ENCODE measurements around the gene GPRIN2.
A peak's percentile ranks its signal among the peaks of the same experiment; 100 is the strongest.
"Not testable (repeated sequence)": the region's sequence is repeated elsewhere in the genome, so short reads cannot be mapped to it uniquely, and the experiment has no call there.

The GPRIN2 gene

GRCh38 chr10:46532256-46532655, 24.2 kb downstream of the GPRIN2 start:
- DNase-seq = not testable (repeated sequence)

GRCh38 chr10:46530249-46531186, 25.9 kb downstream of the GPRIN2 start:
- no peak for DNase-seq

DNA sequence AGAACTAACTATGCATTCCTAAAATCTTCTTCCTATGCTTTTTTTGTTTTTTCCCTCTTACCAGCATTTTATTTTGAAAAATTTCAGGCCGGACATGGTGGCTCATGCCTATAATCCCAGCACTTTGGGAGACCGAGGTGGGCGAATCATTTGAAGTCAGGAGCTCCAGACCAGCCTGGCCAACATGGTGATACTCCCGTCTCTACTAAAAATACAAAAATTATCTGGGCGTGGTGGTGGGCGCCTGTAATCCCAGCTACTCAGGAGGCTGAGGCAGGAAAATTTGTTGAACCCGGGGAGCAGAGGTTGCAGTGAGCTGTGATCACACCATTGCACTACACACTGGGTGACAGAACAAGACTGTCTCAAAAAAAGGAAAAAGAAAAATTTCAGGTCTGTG, 26.7 kb downstream of the GPRIN2 start:
- DNase-seq = not testable (repeated sequence)

DNA sequence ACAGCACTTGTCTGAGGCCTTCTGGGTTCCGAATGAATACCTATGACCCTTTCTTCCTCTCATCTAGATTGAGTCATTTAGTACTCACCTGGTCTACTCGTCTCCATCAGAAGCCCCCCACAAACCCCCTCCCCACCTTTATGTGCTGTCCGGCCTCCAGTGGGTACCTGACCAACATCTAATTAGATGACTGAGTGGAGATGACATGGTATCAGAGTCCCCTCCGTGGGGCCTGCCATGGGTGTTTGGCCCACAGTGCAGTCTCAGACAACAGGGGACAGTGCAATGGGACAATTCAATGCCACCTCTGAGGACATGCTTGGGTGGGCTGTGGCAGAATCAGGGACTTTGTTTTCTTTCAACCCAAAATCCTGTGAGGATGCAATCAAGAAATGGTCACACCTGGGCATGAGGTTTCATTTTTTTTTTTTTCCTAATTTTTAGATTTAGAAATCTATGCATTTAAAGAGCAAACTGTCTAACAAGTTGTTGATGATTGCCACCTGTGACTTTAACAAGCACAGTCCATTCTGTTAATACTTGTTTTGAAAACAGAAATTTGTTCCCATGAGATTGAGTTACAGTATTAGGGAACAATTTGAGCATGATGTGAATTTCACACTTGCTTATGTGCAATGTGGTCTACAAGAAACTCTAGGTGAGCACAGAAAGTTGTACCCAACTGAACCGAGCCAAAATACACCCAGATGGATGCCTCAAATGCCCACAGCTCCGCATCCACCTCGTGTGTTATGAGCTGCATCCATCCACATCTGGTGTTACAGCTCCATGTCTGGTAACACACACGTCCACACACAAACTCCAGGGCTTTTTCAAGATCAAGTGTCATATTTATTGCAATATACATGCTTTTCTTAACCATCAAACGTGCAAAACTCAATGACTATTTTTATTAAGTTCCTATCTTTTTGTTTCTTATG, 27.5 kb downstream of the GPRIN2 start:
- DNase-seq = no peak

DNA sequence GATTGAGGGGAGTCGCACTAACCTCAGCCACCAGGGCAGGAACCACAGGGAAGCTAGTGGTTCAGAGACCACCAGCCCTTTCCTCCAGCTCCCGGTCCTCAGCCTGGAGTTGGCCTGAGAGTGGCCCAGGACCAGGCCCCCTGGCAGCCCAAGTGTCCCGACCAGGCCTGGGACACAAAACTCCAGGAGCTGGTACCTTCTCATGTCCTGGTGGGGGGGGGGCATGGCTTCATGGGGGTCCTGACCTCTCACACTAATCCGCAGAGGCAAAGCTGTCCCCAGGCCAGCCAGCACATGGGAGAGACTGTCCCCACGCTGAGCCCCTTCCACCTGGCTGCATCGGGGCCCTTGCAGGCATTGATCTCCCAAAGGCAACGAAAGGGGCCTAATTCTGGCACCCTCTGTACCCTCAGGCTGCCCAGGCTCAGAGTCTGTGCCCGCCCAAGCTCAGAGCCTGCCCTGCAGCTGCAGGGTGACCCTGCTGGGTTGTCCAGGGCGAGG, 28.2 kb downstream of the GPRIN2 start:
- no peak for DNase-seq

DNA sequence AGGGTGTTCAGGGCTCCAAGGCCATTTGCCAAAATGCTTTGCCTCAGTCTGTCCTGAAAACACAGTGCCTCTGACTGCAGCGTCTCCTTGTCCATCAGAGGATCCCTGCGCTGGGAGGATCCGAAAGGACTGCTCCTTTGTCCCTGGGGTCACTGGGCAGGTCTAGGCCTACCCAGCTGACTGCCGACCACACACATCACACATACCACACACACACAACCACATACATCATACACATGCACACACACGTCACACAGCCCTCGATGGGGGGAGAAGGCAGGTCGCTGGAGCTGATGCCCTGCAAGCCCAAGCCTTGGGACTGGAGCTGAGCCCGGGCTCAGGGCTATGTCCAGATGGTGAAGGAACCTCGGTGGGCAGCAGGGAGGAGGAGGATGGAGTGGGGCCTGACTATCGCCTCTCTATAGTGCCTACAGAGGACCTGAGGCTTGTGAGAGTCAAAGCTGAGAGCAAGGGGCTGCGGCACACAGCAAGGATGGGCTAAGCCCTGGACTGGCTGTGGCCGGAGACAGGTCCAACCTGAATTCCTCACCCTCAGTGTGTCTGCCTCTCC, 29.1 kb downstream of the GPRIN2 start:
- no peak for DNase-seq

GRCh38 chr10:46526682-46527038, 29.8 kb downstream of the GPRIN2 start:
- DNase-seq = no peak

DNA sequence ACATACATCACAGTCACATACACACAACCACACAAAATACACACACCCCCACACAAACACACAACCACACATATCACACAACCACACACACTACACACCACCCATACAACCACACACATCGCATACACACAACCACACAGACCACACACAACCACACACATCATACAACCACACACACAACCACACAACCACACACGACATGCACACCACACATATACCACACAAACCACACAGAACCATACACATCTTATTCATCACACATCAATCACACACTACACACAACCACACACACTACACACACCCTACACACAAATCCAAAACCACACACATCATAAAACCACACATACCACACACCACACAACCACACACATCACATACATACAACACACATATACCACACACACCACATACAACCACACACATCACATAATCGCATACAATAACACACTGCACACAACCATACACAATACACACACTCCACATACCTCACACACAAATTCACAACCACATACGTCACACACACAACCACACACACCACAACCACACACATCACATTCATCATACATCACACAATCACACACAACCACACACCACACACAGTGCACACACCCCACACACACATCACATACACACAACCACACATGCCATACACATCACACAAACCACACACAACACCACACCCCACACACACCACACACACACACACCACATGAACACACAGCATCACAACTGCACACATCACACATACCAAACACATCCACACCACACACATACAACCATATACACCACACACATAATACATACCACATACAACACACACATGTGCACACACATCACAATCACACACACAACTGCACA, 30.4 kb downstream of the GPRIN2 start:
- DNase-seq = no peak

- no peak for DNase-seq
Observed at GRCh38 chr10:46525177-46525823, 31.2 kb downstream of the GPRIN2 start.

DNA sequence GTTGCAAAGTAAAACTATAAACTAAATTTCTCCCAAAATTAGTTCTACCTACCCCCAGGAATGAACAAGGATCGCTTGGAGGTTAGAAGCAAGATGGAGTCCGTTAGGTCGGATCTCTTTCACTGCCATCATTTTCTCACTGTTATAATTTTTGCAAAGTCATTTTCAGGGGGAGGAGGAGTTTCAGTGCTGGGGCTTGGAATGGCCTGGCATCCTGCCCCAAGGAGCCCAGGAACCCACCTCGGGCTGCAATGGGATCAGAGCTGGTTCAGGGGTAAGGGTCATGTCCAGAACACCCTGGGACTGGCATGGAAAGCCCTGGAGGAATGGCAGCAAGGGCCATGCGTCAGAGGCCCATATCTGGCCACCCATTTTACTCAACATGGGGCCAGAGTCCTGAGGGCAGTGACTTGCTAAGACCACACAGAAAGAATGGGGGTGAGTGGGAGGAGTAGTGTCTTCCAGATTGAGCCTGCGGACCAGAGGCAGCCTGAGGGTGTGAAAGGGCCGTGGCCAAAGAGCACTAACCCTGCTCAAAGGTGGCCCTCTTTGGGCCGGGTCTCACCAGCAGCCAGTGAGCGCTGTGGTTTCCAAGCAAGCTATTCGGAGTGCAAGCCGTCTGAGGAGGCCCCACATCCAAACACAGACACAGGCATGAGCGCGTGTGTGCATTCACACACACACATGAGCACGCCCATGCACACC, 31.8 kb downstream of the GPRIN2 start:
- no peak for DNase-seq

- DNase-seq = peak; percentile 33
Observed at GRCh38 chr10:46523962-46524471, 32.4 kb downstream of the GPRIN2 start.

GRCh38 chr10:46523119-46523961, 33.1 kb downstream of the GPRIN2 start:
- no peak for DNase-seq

DNA sequence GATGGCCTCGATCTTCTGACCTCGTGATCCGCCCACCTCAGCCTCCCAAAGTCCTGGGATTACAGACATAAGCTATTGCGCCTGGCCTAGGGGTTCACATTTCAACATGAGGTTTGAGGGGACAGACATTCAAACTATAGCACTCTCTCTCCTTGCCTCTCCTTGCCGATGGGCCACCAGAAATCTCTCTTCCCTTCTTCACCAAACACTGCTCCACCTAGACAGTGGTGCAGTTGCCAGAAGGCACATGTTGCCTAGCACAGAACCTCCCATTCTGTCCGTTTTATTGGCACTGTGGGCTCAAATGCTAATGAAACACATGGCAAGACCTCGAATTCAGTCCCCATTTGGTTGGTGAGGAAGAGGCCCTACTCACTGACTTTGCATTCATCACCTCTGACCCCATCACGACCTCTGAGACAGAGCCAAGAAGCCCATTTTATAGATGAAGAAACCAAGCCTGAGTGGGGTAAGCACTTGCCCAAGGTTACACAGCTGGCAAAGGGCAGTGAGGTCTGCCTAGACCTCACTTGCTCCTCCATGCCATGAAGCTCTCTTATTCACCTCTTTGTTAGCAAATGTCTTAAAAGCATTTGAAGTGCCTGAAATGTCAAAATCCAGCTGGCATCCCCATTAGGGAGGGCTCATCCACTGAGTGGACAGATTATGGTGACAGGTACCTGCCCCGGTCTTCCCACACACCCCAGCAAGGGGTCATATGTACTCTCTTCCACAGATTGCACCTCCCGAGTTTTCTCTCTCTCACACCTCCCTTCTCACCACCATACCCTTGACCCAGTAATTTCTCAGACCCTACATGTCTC, 34.0 kb downstream of the GPRIN2 start:
- no peak for DNase-seq

DNA sequence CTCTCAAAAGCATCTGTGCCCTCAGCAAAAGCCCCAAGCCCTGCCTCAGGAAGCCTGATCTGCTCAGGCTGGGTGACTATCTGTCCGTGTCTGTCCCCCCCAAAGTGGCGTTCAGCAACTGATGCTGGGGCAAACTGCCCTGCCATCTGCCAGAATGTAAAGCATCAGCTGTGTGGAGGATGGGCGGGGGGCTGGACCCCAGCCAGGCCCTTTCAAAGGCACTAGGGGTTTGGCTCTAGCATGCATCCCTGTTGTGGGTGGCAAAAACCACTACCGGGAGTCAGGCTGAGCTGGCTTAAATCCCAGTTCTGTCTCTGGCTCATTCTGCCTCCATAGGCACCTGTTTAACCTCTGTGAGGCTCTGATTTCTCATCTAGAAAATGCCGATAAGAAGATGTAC, 35.5 kb downstream of the GPRIN2 start:
- peak; percentile 84 for DNase-seq

GRCh38 chr10:46520381-46520780, 36.1 kb downstream of the GPRIN2 start:
- no peak for DNase-seq

DNA sequence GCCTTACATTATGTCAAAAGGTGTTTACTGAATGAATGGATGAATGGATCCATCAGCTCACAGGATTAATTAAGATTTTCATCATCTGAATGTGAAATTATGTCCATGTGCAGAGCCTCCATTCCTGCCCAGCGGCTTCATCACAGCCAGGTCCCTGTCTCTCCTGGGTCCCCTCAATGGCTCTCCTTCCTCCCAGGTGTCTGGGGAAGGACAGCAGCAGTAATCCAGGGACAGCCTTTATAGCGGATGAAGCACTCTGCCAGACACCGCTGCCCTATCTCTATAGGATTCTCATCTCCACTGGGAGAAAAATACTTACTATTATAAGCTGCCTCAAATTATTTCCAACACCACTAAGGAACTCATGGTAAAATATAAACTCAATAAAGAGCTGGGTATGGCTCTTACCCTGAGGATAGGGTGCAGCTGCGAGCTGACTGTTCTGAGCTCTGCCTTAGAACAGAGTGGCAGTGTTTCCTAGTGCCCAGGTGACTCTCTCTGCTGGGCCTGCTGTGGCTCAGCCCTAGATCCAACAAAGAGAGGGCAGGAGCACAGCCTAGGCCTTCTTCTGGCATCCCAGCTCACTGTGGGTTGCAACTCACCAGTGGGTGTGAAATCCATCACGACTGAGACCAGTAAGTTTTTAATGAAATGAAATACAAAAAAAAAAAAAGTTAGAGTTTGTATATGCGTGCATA, 38.3 kb downstream of the GPRIN2 start:
- no peak for DNase-seq

GRCh38 chr10:46517541-46517940, 38.9 kb downstream of the GPRIN2 start:
- DNase-seq = no peak
